Nephron progenitor cell (in vitro differentiated cells): ENCODE data around the gene PTPRD.

Experiments used
- DNase-seq: peaks from one replicate; pipeline ENCODE4 v3.0.0; 2021
- H3K27ac Mint-ChIP-seq: 2 replicates; pipeline ENCODE4 v1.8.0; 2021; ENCODE audit warnings: mild to moderate bottlenecking, moderate library complexity, mixed read lengths
- H3K27me3 Mint-ChIP-seq: 2 replicates; pipeline ENCODE4 v1.8.0; 2021; ENCODE audit warnings: mild to moderate bottlenecking, low read depth, mixed read lengths; ENCODE audit not compliant: poor library complexity
- H3K36me3 Mint-ChIP-seq: 2 replicates; pipeline ENCODE4 v1.8.0; 2021; ENCODE audit warnings: low read depth, mixed read lengths
- H3K4me1 Mint-ChIP-seq: 2 replicates; pipeline ENCODE4 v1.8.0; 2021; ENCODE audit warnings: mixed read lengths
- H3K4me3 Mint-ChIP-seq: 2 replicates; pipeline ENCODE4 v1.8.0; 2021; ENCODE audit warnings: mild to moderate bottlenecking, moderate library complexity, mixed read lengths
- H3K9me3 Mint-ChIP-seq: 2 replicates; pipeline ENCODE4 v1.8.0; 2021; ENCODE audit warnings: mild to moderate bottlenecking, moderate library complexity, mixed read lengths
- TF ChIP-seq, protein P1 (sequence below): fragments of 200-600 bp; sonication (generic); IDR thresholded peaks from 2 replicates; pipeline ENCODE4 v1.5.0; 2021; ENCODE audit warnings: antibody characterized with exemption

PTPRD gene

DNA sequence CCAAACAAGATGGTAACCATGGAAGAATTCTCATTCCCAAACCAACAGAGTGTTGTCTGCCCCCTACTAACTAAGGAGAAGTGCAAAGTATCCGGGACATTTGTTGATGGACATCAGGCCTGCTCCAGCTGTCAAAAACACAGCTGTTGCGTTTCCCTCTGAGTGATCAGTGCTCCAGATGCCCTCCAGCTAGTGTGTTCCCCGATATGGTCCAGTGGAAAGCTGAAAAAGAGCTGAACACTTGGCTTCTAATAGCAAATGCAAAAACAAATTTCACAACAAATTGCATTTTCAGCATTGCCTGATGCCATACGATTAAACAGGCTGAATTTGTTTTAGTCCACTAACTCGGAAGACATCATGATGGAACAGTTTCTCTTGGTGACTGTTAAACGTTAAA, 1398.7 kb downstream of the PTPRD start:
- Mint-ChIP-seq H3K9me3 (no peaks in the 10 kb centered on the region), H3K4me3 (no peak overlapping the region), H3K27ac (peak overlapping the region; percentile 70), H3K36me3 (no peaks in the 10 kb centered on the region), H3K27me3 (no peaks in the 10 kb centered on the region), H3K4me1 (peaks cover 13% of the 10 kb centered on the region)
- TF ChIP-seq, protein P1, sequence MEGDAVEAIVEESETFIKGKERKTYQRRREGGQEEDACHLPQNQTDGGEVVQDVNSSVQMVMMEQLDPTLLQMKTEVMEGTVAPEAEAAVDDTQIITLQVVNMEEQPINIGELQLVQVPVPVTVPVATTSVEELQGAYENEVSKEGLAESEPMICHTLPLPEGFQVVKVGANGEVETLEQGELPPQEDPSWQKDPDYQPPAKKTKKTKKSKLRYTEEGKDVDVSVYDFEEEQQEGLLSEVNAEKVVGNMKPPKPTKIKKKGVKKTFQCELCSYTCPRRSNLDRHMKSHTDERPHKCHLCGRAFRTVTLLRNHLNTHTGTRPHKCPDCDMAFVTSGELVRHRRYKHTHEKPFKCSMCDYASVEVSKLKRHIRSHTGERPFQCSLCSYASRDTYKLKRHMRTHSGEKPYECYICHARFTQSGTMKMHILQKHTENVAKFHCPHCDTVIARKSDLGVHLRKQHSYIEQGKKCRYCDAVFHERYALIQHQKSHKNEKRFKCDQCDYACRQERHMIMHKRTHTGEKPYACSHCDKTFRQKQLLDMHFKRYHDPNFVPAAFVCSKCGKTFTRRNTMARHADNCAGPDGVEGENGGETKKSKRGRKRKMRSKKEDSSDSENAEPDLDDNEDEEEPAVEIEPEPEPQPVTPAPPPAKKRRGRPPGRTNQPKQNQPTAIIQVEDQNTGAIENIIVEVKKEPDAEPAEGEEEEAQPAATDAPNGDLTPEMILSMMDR, result no peak
- no peak for DNase-seq

DNA sequence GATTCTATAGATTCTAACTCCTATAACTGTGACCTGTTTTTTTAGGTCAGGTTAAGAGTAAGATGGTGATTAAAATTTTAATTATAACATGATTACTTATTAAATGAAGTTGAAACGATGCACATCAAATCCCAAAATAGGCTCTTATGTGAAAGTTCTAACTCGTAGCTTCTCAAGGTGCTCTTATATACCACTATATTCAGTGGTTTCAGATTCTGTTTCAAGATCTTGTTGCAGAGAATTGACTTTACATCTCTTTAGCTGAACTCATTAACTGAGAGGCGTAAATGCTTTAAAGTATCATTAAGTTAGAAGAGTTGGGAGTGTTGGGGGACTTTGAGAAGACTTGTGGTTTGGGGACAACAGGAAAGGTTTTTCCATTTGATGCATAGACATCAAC, 1399.8 kb downstream of the PTPRD start:
- Mint-ChIP-seq H3K36me3 (no peaks in the 10 kb centered on the region), H3K9me3 (no peaks in the 10 kb centered on the region), H3K27me3 (no peaks in the 10 kb centered on the region)

DNA sequence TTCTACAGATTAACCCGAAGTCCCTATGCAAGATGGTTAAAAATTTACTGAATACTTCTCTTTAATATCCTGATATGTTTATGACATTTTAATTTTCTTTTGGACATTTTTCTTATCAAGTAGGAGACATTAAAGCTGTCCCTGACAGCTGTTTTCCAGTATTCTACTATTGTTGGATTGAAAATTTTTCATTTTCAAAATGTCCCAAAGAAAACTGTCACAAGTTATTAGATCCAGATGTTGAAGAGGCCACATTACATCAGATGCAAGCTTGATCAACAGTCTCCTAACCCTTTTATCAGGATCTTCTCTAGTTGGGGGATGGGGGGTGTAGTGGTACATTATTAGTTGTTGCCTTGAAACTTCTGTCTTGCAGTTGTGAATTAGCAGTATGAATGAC, 1410.5 kb downstream of the PTPRD start:
- Mint-ChIP-seq H3K4me1 (peaks cover 12% of the 10 kb centered on the region), H3K27ac (no peak overlapping the region), H3K36me3 (no peaks in the 10 kb centered on the region), H3K27me3 (no peaks in the 10 kb centered on the region), H3K9me3 (no peaks in the 10 kb centered on the region), H3K4me3 (no peak overlapping the region)
- no peak for DNase-seq
- TF ChIP-seq, protein P1, result no peak

More for the DNA sequence above, 1399.8 kb downstream of the PTPRD start:
- TF ChIP-seq, protein P1, result no peak
- DNase-seq, result no peak
- H3K4me3 Mint-ChIP-seq, result no peak overlapping the region
- peaks cover 13% of the 10 kb centered on the region for H3K4me1 Mint-ChIP-seq
- peak overlapping the region; percentile 58 for H3K27ac Mint-ChIP-seq

DNA sequence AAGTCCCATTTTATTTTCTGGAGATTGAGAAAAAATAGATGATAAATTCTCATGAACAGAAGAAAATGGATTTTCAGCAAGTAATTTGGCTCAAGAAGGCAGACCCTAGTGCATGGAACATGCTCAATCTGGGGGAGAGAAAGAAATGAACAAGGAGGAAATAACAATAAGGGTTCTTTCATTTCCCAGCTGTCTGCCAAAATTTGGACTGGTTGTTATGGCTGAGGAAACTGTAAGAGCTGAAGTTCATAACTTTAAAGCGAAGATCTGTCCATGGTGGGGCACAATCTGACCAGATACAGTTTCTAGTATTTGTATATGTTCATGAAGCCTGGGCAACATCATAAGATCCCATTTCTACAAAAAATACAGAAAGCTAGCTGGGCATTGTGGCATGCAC, 1426.7 kb downstream of the PTPRD start:
- TF ChIP-seq, protein P1, result no peak
- Mint-ChIP-seq H3K36me3 (no peaks in the 10 kb centered on the region), H3K4me3 (no peak overlapping the region), H3K9me3 (no peaks in the 10 kb centered on the region), H3K4me1 (peaks cover 18% of the 10 kb centered on the region), H3K27ac (no peak overlapping the region), H3K27me3 (peaks cover 4% of the 10 kb centered on the region)
- no peak for DNase-seq

DNA sequence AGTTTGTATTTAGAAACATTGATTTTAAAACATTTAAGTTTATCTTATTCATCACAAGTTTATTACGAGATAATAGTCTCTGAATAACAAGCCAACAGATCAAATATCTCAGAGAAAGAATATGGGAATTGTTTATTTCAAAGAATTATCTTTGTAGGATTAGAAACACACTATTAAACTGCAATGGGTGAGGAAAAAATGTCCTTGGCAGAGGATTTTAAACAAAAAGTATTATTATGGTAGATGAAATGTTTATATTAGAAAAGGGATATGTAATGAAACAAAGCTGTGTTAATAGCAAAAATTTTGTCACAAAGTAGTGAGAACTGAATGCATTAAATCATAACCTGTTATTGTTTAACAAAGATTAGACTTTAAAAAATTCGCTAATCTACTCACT, 1430.4 kb downstream of the PTPRD start:
- H3K27me3 Mint-ChIP-seq, result no peaks in the 10 kb centered on the region
- H3K4me3 Mint-ChIP-seq, result no peak overlapping the region
- TF ChIP-seq, protein P1, result no peak
- H3K36me3 Mint-ChIP-seq, result no peaks in the 10 kb centered on the region
- H3K4me1 Mint-ChIP-seq, result peaks cover 5% of the 10 kb centered on the region
- no peaks in the 10 kb centered on the region for H3K9me3 Mint-ChIP-seq
- DNase-seq, result no peak
- H3K27ac Mint-ChIP-seq, result no peak overlapping the region

DNA sequence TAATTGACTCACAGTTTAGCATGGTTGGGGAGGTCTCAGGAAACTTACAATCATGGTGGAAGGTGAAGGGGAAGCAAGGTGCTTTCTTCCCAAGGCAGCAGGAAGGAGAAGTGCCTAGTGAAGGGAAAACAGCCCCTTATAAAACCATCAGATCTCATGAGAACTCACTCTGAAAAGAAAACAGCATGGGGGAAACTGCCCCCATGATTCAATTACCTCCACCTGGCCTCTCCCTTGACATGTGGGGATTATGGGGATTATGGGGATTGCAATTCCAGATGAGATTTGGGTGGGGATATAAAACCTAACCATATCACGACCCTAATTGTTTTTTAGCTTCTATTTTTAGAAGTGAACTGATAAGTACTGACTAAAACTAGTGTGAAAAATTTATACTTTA, 1435.7 kb downstream of the PTPRD start:
- Mint-ChIP-seq H3K27ac (peak overlapping the region; percentile 53), H3K4me3 (no peak overlapping the region), H3K27me3 (no peaks in the 10 kb centered on the region), H3K9me3 (no peaks in the 10 kb centered on the region), H3K4me1 (peaks cover 5% of the 10 kb centered on the region), H3K36me3 (no peaks in the 10 kb centered on the region)
- no peak for DNase-seq
- TF ChIP-seq, protein P1, result no peak
